Measurements from ENCODE around the gene ZNF225. TPM values are rescaled to one million over a fixed set of nuclear protein-coding genes. Genes with fewer than 3 reads are reported as not detected.
"Not testable (repeated sequence)": the region's sequence is repeated elsewhere in the genome, so short reads cannot be mapped to it uniquely, and the experiment has no call there.

The ZNF225 gene
- total RNA-seq: 13.9 TPM

GRCh38 chr19:44113138-44113783 is at the start of gene ZNF225:
Gene ZNF225, plus strand, starts transcription at chr19:44113399. Its CDS starts 2,429 bp downstream, at chr19:44115828.
- peak; percentile 96 for FAIRE-seq

GRCh38 chr19:44066305-44066704 is 46.9 kb upstream of the ZNF225 start:
- FAIRE-seq: no peak

More at GRCh38 chr19:44113138-44113783, at the start of gene ZNF225:
- peak; percentile 84 to 90 for DNase-seq (ENCODE audit: low spot score in 2 of 2)

GRCh38 chr19:44069415-44069814 is 43.8 kb upstream of the ZNF225 start:
- FAIRE-seq (no peak), DNase-seq (ENCODE audit: low spot score in 2 of 2) (no peak)

More at GRCh38 chr19:44066305-44066704, 46.9 kb upstream of the ZNF225 start:
- DNase-seq (ENCODE audit: low spot score in 2 of 2): no peak

GRCh38 chr19:44071824-44072542 is 41.2 kb upstream of the ZNF225 start, which contains the start of gene ZNF284:
Gene ZNF284, plus strand, starts transcription at chr19:44072159. Its CDS starts 4,231 bp downstream, at chr19:44076390.
- peak; percentile 76 to 84 for DNase-seq (ENCODE audit: low spot score in 2 of 2)
- FAIRE-seq: no peak

- DNase-seq (ENCODE audit: low spot score in 2 of 2) (peak in 1 of 2 donors; percentile 19), FAIRE-seq (no peak)
Measured at GRCh38 chr19:44072543-44073401, 40.4 kb upstream of the ZNF225 start.

GRCh38 chr19:44076325-44076724 is 36.9 kb upstream of the ZNF225 start:
- FAIRE-seq: no peak

GRCh38 chr19:44092108-44092507 is 21.1 kb upstream of the ZNF225 start:
- DNase-seq (ENCODE audit: low spot score in 2 of 2) (no peak), FAIRE-seq (no peak)

More at GRCh38 chr19:44076325-44076724, 36.9 kb upstream of the ZNF225 start:
- DNase-seq (ENCODE audit: low spot score in 2 of 2): no peak

GRCh38 chr19:44093931-44094765 is 19.1 kb upstream of the ZNF225 start, which contains the start of gene ZNF224:
Gene ZNF224, plus strand, starts transcription at chr19:44094361. Its CDS starts 3,513 bp downstream, at chr19:44097874.
- FAIRE-seq: no peak
- DNase-seq (ENCODE audit: low spot score in 2 of 2): peak; percentile 76 to 87

- DNase-seq (ENCODE audit: low spot score in 2 of 2): no peak
- no peak for FAIRE-seq
Measured at GRCh38 chr19:44107751-44108150, 5.4 kb upstream of the ZNF225 start.

- no peak for FAIRE-seq
Measured at GRCh38 chr19:44109458-44109857, 3.7 kb upstream of the ZNF225 start.

GRCh38 chr19:44111910-44112463 is 1.2 kb upstream of the ZNF225 start:
- no peak for FAIRE-seq
- no peak for DNase-seq (ENCODE audit: low spot score in 2 of 2)

More at GRCh38 chr19:44109458-44109857, 3.7 kb upstream of the ZNF225 start:
- no peak for DNase-seq (ENCODE audit: low spot score in 2 of 2)

GRCh38 chr19:44112802-44113137 is 429 bp upstream of the ZNF225 start:
- no peak for FAIRE-seq

GRCh38 chr19:44113784-44114390 is 688 bp downstream of the ZNF225 start:
- DNase-seq (ENCODE audit: low spot score in 2 of 2): no peak

More at GRCh38 chr19:44112802-44113137, 429 bp upstream of the ZNF225 start:
- no peak for DNase-seq (ENCODE audit: low spot score in 2 of 2)

GRCh38 chr19:44121162-44121561 is 8.0 kb downstream of the ZNF225 start:
- not testable (repeated sequence) for FAIRE-seq; DNase-seq (ENCODE audit: low spot score in 2 of 2)

More at GRCh38 chr19:44113784-44114390, 688 bp downstream of the ZNF225 start:
- FAIRE-seq: no peak

- DNase-seq (ENCODE audit: low spot score in 2 of 2) (no peak), FAIRE-seq (no peak)
Measured at GRCh38 chr19:44131955-44132354, 18.8 kb downstream of the ZNF225 start.

- FAIRE-seq (no peak), DNase-seq (ENCODE audit: low spot score in 2 of 2) (peak; percentile 75 to 88)
Measured at GRCh38 chr19:44141191-44142058, 28.2 kb downstream of the ZNF225 start, which contains the start of gene ZNF234. Gene ZNF234, plus strand, starts transcription at chr19:44141554. Its CDS starts 3,079 bp downstream, at chr19:44144633.

GRCh38 chr19:44142059-44142433 is 28.8 kb downstream of the ZNF225 start:
- DNase-seq (ENCODE audit: low spot score in 2 of 2): peak in 1 of 2 donors; percentile 14
- no peak for FAIRE-seq

GRCh38 chr19:44149776-44150175 is 36.6 kb downstream of the ZNF225 start:
- FAIRE-seq: no peak
- DNase-seq (ENCODE audit: low spot score in 2 of 2): no peak

Measured in frontal cortex (tissue), 4 donors.